ENCODE data around the gene LLGL2. TPM values are rescaled to one million over a fixed set of nuclear protein-coding genes. Genes with fewer than 3 reads are reported as not detected.

Gene LLGL2
- total RNA-seq, 2 donors from 2014 or later: 6.4 to 6.8 TPM

DNA sequence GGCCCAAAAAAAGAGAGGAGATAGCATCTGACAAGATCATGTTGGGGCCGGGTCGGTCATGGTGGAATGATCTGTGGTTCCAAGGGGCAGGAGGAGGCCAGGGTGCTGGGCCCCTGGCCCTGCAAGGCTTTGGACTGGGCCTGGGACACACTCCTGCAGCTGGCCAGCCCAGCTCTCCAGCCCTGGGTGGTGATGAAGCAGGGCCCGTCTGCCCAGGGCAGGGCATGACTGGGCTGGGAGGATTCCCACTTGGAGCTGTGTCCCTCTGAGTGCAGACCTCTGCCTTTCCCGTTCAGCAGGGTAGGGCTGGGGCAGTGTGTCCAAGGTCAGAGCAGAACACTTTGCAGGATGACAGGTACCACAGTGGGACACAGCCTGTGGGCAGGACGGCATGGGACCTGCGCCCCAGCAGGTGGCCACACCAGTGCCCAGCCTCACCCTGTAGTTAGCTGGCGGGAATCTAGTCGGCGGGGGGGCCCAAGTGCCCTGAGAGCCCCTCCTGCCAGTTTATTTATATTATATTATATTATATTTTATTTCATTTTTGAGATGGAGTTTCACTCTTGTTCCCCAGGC is 34.5 kb downstream of the LLGL2 start:
- intact Hi-C loops (cut with DNase I): no loop called here
- DNase-seq (ENCODE audit: low spot score): no peak

DNA sequence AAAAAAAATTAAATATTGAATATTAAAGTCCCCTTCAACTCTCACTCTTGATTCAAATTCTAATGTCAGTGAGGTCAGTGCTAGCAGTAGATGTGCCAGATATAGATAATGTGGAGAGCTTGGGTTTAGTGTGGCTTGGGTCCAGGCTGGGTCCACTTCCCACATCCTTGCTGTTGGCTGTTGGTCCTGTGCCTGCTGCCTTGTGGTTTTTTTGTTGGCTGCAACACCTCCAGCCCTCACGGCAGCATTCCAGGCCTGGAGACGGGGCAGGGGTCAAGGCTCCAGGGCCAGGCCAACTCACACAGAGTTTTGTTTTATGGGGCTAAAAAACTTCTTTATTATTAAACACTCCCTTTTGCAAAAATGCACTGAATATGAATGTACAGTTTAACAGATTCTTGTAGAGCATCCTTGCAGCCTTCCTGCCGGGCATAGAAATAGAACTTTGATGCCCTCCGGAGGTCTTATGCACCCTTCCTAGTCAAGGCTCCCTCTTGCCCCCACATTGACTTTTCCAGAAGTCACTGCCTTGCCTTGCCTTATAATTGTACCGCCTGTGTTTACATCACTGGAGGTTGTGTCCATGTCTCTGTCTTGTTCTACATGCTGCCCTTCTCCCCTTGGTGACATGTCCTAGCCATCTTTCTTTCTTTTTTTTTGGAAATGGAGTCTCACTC is 36.6 kb downstream of the LLGL2 start:
- no peak for DNase-seq (ENCODE audit: low spot score)
- intact Hi-C loops (cut with DNase I): no loop called here

DNA sequence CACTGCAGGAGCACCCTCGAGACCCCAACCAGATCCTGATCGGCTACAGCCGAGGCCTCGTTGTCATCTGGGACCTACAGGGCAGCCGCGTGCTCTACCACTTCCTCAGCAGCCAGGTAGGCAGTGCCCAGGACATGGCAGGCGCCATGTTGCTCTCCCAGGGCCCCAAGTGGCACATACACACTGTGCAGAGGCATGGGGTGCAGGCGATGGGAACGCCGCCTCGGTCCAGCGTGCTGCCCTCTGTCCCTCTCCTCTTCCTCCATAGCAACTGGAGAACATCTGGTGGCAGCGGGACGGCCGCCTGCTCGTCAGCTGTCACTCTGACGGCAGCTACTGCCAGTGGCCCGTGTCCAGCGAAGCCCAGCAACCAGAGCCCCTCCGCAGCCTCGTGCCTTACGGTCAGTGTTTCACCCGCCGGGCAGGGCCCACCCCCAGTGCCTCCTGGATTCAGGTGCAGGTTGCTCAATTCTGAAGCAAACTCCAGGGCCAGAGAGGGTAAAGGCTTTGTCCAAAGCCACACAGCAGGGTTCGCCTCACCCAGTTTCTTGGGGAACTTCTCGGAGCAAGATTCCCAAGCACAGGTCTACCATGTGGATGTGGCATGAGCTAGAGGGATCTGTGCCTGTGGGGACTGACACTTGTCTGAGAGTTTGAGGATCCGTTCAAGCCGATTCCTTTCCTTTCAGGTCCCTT is 37.7 kb downstream of the LLGL2 start:
- intact Hi-C loops (cut with DNase I): no loop called here
- DNase-seq (ENCODE audit: low spot score): no peak

DNA sequence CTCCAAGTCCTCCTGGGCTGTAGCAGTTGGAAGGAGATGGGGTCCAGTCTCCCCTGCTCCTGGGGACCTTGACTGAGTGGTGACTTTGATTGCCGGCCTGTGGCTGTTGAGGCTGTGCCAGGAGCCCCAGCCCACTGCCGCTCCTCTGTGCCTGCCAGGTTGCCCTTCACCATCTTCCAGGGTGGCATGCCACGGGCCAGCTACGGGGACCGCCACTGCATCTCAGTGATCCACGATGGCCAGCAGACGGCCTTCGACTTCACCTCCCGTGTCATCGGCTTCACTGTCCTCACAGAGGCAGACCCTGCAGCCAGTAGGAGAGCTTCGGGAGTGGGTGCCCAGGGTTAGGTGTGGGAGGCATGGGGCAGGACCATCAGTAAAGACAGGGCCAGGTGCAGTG is 38.7 kb downstream of the LLGL2 start:
- intact Hi-C loops (cut with DNase I): no loop called here
- DNase-seq (ENCODE audit: low spot score): no peak

DNA sequence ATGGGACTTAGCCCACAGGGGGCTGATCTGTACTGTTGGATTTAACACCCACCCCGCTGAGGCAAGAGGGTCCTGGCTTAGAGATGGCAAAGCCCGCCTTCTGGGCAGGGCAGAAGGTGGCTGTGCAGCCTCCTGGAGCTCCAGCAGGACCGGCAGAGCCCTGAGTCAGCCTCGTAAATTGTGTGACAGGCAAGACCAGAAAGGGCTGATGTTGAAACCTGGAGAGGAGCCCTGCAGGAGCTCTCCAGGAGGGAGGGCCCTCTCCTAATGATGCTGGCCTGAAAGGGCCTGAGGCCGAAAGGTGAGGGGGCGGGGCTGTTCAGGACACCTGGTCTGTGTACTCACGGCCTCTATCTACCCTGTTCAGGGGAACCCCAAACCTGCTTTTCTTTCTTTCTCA is 39.6 kb downstream of the LLGL2 start:
- no peak for DNase-seq (ENCODE audit: low spot score)
- intact Hi-C loops (cut with DNase I): no loop called here

DNA sequence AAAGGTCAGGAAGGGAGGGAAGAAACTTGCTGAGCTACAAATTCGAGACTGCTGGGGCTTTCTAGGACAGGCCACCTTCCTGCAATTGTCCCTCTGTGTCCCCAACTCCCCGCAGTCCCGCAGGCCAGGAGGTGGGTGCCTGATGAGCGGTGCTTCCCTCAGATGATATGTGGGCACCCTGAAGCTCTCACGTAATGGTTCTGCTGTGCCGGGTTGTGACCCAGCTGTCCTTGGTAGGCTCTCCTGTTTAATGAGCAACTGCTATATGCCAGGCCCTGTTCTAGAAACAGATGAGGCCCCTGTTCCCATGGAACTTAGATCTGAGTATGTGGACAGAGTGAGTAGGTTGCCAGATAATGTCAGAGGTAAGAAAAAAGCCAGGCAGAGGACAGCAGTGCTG is 40.1 kb downstream of the LLGL2 start:
- no peak for DNase-seq (ENCODE audit: low spot score)
- intact Hi-C loops (cut with DNase I): no loop called here

DNA sequence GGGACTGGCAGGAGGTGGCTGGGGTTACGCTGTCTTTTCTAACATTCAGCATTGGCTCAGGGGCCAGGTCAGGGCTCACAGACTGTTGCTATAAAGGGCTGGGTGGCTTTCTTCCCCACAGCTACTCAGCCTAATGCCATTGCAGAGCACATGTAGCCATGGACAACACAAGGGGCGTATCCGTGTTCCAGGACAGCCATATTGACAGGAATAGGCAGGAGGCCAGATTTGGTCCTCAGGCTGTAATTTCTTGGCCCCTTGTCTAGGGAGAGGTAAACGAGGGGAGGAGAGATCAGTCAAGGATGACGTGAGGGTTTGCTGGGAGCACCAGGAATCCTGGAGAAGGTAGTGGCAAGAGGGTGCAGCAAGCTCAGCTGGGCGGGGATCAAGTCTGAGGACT is 40.9 kb downstream of the LLGL2 start:
- intact Hi-C loops (cut with DNase I): no loop called here
- no peak for DNase-seq (ENCODE audit: low spot score)

DNA sequence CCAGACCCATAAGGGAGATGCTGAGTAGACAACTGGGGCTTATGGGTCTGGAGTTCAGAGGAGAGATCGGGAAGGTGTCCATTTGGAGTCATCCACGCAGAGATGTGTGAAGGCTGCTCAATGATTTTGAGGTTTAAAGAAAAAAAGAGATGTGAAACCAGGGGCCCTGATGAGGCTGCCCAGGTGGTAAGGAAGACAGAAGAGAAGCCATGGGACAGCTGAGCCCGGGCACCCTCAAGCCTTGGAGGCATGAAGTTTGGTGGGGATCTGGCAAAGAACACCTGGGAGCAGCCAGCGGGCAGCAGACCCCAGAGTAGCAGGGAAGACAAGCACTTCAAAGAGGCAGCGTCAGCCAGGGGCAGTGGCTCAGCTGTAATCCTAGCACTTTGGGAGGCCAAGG is 41.3 kb downstream of the LLGL2 start:
- no peak for DNase-seq (ENCODE audit: low spot score)
- intact Hi-C loops (cut with DNase I): no loop called here

DNA sequence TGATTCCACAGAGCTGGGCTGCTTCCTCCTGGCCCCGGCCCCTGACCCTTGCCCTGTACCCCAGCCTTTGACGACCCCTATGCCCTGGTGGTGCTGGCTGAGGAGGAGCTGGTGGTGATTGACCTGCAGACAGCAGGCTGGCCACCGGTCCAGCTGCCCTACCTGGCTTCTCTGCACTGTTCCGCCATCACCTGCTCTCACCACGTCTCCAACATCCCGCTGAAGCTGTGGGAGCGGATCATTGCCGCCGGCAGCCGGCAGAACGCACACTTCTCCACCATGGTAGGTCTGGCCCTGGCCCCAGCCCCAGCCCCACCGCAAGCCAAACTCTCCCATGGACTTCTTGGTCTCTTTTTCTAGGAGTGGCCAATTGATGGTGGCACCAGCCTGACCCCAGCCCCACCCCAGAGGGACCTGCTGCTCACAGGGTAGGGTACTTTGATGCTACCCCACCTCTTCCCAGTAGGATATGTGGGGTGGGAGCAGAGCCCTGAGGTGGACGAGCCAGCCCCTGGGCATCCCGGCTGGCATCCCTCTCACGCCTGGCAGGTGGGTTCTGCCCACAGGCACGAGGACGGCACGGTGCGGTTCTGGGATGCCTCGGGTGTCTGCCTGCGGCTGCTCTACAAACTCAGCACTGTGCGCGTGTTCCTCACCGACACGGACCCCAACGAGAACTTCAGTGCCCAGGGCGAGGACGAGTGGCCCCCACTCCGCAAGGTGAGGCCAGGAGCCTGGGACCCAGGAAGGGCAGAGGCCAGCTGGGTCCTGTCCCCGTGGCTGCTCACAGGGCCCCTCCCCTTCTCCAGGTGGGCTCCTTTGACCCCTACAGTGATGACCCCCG is 43.1 kb downstream of the LLGL2 start:
- intact Hi-C loops (cut with DNase I): no loop called here
- DNase-seq (ENCODE audit: low spot score): no peak

DNA sequence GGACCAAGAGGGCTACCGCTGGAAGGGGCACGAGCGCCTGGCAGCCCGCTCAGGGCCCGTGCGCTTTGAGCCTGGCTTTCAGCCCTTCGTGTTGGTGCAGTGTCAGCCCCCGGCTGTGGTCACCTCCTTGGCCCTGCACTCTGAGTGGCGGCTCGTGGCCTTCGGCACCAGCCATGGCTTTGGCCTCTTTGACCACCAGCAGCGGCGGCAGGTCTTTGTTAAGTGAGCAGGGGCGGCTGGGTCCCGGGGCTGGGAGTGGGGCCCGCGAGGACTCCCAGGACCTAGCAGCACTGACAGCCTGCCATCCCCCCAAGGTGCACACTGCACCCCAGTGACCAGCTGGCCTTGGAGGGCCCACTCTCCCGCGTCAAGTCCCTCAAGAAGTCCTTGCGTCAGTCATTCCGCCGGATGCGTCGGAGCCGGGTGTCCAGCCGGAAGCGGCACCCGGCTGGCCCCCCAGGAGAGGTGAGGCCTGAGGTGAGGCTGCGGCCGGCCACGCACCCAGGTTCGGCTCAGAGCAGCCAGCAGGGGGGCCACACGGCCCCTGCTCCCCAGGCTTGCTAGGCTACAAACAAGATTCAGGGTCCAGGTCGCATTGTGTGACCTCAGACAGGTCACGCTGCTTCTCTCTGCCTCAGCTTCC is 44.7 kb downstream of the LLGL2 start:
- intact Hi-C loops (cut with DNase I): no loop called here
- DNase-seq (ENCODE audit: low spot score): no peak

DNA sequence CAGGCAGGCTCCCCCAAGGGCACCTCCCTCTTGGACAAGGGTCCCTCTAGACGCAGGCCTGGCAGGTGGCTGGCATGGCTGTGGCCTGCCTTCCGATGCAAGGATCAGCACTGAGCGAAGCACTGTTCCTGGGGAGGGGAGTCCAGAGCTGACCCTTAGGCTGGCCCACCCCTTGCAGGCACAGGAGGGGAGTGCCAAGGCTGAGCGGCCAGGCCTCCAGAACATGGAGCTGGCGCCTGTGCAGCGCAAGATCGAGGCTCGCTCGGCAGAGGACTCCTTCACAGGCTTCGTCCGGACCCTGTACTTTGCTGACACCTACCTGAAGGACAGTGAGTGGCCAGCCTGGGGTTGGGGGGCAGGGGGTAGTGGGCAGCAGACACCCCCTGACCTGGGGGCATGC is 45.3 kb downstream of the LLGL2 start:
- DNase-seq (ENCODE audit: low spot score): no peak
- intact Hi-C loops (cut with DNase I): no loop called here

DNA sequence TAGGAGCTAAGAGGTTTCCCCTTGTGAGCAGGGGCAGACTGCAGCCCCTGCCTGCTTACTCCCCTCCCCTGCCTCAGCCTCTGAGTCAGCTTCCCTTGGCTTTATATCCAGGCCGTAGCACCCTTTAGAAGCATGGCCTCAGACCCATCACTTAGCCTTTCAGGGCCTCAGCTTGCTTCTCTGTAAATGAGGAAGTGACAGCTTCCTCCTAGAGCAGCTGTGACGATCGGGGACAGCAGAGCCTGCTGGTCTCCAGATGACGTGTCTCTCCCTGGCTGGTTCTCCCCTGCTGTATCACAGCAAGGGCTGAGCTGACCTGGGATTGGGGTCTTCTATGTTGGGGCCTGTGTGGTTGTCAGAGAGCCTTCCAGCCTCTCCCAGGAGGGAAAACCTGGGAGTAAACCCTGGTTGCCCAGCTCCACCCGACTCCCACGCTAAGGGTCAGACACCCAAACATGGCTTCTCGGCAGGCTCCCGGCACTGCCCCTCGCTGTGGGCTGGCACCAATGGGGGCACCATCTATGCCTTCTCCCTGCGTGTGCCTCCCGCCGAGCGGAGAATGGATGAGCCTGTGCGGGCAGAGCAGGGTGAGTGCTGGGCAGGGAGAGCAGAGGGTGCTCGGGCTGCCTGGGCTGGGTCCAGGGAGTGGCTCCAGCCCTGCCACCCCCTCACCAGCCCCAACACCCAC is 45.8 kb downstream of the LLGL2 start:
- intact Hi-C loops (cut with DNase I): no loop called here

DNA sequence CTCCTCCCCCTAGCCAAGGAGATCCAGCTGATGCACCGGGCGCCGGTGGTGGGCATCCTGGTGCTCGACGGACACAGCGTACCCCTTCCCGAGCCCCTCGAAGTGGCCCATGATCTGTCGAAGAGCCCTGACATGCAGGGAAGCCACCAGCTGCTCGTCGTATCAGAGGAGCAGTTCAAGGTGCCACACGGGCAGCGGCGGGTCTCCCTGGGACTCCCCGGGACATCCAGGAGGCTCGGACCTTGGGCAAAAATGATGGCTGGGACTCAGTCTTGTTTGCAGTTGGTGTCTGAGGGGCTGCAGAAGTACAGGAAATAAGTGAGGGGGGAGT is 46.4 kb downstream of the LLGL2 start:
- no peak for DNase-seq (ENCODE audit: low spot score)
- intact Hi-C loops (cut with DNase I): no loop called here

More for the DNA sequence above, 45.8 kb downstream of the LLGL2 start:
- DNase-seq (ENCODE audit: low spot score): no peak

DNA sequence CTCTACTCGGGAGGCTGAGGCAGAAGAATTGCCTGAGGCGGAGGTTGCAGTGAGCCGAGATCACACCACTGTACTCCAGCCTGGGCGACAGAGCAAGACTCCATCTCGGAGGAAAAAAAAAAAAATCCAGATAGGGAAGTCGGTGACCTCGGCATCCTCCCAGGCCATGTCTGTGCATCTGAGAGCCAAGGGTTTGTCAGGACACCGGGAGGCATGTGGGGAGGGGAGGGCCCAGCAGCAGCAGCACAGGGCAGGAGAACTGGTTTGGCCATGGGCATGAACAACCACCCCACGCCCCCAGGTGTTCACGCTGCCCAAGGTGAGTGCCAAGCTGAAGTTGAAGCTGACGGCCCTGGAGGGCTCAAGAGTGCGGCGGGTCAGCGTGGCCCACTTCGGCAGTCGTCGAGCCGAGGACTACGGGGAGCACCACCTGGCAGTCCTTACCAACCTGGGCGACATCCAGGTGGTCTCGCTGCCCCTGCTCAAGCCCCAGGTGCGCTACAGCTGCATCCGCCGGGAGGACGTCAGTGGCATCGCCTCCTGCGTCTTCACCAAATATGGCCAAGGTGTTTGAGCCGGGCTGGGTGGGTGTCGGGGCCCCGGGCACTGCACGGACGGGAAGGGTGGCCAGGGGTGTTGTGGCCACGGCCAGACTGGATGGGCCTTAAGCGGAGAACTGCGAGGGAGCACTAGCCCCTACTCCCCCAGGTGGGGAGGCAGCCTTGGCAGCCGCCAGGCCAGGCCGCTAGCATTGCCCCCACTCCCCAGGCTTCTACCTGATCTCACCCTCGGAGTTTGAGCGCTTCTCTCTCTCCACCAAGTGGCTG is 47.4 kb downstream of the LLGL2 start:
- no peak for DNase-seq (ENCODE audit: low spot score)
- intact Hi-C loops (cut with DNase I): no loop called here

DNA sequence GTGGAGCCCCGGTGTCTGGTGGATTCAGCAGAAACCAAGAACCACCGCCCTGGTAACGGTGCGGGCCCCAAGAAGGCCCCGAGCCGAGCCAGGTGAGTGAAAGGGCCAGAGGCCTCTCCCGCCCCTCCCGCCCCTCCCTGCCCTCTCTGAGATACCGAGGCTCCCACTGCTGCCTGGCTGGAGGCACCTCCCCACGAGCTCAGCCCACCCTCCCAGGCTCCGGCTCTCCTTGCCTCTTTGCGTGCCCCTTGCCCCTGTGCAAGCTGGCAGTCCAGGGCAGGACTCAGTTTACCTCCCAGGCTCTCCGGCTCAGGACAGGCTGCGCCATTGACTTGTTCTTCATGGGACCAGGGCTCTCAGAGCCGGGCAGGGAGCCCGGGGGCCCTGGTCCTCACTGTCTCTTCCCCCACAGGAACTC is 48.1 kb downstream of the LLGL2 start:
- DNase-seq (ENCODE audit: low spot score): no peak
- intact Hi-C loops (cut with DNase I): no loop called here

DNA sequence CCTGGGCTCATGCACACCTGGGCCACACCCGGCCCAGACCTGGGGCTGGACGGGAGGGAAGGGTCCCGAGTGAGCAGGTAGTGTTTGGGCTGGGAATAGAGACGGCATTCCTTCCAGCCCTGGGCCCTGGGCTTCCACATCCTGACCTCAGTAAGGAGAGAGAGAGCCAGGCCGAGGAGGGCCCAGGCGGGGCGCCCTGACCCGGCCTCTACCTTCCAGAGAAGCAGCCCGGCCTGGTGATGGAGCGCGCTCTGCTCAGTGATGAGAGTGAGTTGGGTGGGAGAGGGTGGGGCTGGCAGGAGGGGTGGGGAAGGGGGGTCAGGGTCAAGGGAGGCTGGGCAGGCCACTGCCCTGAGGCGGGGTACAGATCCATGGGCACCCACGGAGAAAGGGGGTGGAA is 48.5 kb downstream of the LLGL2 start:
- no peak for DNase-seq (ENCODE audit: low spot score)
- intact Hi-C loops (cut with DNase I): no loop called here

DNA sequence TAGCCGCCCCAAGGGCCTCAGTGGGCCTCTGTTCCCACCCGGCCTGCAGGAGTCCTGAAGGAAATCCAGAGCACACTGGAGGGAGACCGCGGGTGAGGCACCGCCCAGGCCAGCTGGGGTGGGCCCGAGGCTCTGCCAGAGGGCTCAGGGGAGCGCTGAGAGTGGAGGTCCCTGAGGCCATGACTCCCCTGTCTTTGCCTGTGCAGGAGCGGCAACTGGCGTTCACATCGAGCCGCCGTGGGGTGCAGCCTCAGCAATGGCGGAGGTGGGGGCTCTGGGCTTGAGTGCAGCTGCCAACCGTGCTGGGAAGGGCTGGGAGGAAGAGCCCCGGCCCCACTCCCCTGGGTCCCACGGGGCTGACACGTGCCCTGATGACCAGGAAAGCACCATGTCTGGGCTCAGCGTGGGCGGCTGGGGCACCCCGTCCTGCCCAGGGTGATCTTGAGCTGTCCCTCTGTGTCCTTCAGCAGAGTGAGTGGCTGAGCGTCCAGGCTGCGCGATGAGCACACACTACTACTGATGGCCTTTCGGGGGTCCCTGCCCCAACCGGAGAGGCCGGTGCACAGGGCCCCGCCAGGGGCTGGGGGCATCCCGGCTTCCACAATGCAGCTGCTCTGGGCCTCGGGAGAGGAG is 49.0 kb downstream of the LLGL2 start:
- intact Hi-C loops (cut with DNase I): no loop called here
- no peak for DNase-seq (ENCODE audit: low spot score)

DNA sequence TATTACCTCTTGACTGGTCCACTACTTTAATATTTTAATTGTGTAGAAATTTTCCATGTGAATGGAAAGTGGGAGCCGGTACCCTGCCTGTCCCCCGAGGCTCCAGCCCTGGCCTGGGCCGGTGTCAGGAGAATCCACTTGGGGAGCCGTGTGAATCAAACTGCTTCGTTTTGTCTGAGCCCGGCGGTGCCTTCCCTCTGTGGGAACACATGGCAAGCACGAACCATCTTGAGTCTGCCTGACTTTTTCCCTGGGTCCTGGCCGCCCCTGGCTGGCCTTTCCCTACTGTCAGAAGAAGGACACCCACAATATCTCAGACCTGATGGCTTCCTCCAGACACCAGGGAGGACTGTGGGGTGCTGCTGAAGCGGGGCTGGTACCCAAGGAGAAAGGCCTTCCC is 49.7 kb downstream of the LLGL2 start:
- intact Hi-C loops (cut with DNase I): no loop called here
- no peak for DNase-seq (ENCODE audit: low spot score)

All from posterior vena cava (tissue), 2 donors.